ENCODE data around the gene NUTF2.
"Not testable (repeated sequence)": the region's sequence is repeated elsewhere in the genome, so short reads cannot be mapped to it uniquely, and the experiment has no call there.

Gene NUTF2

GRCh38 chr16:67841198-67841815 lies 5.4 kb upstream of the NUTF2 start:
- peak; percentile 17 for DNase-seq

DNA sequence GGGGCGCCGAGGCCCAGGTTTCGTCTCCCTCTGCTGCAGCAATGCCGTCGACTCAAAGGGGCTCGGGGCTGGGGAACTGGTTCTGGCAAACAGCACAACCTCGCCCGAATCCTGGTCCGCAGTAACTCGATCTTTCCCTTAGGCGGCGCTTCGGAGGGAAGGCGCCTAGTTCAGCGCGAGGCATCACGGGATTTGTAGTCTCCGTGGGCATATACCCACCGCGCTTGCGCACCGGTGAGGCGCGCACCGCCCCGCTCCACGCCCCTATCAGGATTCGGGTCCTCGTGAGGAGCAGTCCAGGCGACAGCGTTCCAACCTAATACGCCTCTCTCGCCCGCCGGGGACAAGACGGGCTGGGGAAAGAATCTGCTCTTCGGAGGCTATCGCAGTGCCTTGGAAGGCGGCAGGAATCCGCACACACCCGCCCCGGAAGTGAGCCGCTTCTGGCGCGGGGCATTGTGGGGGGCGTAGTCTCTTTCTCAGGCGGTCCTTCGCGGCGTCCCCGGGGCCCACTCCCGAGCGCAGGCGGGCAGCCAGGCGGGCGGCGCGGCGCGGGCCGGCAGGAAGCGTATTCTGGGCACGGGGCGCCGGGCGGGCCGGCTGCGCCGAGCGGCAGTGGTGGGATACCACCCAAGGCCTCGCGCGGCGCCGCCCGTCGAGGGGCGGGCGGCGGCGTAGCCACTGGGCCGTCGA lies 4.8 kb upstream of the NUTF2 start, which contains the start of gene THAP11:
TSS of gene THAP11 (plus strand) at position 505 of the 693 bp plus-strand sequence. CDS start 235 bp downstream, outside the sequence.
- DNase-seq = peak; percentile 94

DNA sequence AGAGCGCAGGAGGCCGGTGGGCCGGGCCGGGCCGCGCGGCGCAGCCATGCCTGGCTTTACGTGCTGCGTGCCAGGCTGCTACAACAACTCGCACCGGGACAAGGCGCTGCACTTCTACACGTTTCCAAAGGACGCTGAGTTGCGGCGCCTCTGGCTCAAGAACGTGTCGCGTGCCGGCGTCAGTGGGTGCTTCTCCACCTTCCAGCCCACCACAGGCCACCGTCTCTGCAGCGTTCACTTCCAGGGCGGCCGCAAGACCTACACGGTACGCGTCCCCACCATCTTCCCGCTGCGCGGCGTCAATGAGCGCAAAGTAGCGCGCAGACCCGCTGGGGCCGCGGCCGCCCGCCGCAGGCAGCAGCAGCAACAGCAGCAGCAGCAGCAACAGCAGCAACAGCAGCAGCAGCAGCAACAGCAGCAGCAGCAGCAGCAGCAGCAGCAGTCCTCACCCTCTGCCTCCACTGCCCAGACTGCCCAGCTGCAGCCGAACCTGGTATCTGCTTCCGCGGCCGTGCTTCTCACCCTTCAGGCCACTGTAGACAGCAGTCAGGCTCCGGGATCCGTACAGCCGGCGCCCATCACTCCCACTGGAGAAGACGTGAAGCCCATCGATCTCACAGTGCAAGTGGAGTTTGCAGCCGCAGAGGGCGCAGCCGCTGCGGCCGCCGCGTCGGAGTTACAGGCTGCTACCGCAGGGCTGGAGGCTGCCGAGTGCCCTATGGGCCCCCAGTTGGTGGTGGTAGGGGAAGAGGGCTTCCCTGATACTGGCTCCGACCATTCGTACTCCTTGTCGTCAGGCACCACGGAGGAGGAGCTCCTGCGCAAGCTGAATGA lies 4.0 kb upstream of the NUTF2 start:
- peak; percentile 58 for DNase-seq

- peak; percentile 46 for DNase-seq
Measured at GRCh38 chr16:67843343-67843765, 3.4 kb upstream of the NUTF2 start.

- peak; percentile 40 for DNase-seq
Measured at GRCh38 chr16:67844497-67844896, 2.2 kb upstream of the NUTF2 start.

DNA sequence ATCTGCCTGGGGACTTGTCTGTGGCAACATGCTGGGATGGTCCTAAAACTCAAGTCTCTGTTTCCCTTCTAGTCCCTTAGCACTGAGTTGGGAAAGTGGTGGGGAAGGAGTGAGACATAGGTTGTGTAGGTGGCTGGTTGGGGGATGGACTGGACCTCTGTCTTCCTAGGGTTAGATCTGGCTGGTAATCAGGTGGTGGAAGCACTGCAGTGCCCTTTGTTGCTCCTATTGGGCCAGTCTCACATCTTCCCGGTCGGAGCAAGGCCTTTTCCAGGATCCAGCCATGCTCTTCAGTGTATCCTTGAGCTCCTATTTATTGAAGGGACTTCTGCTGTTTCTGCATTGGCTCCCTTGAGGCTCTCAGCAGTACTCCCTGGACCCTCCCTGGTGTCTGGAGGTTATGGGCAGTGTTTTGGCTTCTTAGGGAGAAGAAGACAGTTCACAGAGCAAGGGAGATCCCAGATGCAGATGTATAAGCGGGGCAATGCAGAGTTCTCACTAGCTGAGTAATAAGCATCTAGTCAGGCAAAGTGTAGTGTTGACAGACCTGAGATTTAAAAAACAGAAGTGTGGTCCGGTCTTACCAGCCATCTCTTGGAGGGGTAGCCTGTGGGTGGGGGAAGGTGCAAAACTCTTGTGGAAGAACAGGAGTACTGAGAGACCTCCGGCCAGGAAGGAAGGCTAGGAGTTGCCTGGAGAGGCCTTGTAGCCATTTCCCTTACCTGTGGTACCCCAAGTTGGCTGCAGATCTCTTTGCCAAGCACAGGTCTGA lies 1.3 kb upstream of the NUTF2 start:
- DNase-seq = no peak

DNA sequence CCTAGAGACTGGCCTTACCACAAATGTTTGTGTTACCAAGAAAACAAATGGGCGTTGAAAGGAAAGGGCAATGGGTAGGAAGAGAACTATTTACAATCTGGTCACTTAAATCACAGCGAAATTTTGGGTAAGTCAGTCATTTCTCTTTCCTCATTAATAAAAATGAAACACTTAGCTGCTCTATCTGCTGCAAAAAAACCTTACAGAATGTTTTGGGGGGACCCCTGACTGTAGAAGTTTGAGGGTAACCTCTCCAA lies 742 bp upstream of the NUTF2 start:
- no peak for DNase-seq

GRCh38 chr16:67847064-67847861 lies 530 bp downstream of the NUTF2 start, which contains the start of gene CENPT:
TSS of gene CENPT (minus strand) at chr16:67847693. CDS start at chr16:67833859, 13,834 bp downstream.
- peak; percentile 80 for DNase-seq

DNA sequence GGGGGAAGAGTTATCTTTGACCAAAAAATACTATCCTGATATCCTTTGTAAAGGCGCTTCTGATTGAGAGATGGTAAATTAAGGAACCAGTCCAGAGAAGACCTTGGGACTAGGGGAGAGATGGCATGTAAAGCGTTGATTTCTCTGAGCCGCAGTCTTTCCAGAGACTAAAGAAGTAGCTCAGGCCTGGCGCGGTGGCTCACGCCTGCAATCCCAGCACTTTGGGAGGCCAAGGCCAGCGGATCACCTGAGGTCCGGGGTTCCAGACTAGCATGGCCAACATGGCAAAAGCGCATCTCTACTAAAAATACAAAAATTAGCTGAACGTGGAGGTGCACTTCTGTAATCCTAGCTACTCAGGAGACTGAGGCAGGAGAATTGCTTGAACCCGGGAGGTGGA lies 1.4 kb downstream of the NUTF2 start:
- no peak for DNase-seq

DNA sequence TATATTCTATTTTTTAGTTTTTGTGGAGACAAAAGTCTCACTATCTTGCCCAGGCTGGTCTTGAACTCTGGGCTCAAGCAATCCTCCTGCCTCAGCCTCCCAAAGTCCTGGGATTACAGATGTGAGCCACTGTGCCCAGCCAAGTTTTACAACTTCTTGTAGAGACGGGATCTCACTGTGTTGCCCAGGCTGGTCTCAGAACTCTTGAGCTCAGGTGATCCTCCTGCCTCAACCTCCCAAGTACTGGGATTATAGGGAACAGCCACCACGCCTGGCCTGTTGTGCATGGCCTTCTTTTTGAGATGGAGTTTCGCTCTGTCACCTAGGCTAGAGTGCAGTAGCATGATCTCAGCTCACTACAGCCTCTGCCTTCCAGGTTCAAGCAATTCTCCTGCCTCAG lies 6.9 kb downstream of the NUTF2 start:
- DNase-seq = no peak

- no peak for DNase-seq
Measured at GRCh38 chr16:67855789-67856188, 9.1 kb downstream of the NUTF2 start.

DNA sequence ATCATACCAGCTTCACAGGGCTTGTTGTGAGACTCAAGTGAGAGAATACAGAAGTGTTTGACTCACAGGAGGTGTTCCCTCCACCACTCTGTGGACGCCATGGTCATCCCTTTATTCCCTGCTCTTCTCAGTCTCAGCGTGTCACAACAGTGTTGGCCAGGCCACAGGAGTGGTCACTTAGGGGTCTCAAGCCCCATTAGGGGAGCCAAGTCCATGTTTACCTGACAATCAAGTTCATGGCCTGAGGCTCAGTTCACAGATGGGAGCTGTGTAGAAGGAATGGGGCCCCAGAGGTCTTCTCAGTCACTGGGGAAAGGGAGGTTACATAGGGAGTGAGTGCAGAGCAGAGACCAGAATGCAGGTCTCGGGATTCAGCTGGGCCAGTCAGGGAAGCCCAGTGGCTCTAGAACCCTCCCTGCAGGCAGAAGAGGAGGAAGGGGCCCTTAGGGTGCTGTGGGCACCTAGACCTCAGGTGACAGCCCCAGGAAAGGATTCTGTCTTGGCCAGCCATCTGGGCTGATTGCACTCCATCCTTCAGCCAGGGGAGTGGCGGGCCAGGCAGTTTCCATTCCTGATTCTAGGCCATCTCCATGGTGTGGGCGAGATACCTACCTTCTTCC lies 10.3 kb downstream of the NUTF2 start:
- no peak for DNase-seq

GRCh38 chr16:67857547-67858233 lies 11.0 kb downstream of the NUTF2 start:
- peak; percentile 92 for DNase-seq

DNA sequence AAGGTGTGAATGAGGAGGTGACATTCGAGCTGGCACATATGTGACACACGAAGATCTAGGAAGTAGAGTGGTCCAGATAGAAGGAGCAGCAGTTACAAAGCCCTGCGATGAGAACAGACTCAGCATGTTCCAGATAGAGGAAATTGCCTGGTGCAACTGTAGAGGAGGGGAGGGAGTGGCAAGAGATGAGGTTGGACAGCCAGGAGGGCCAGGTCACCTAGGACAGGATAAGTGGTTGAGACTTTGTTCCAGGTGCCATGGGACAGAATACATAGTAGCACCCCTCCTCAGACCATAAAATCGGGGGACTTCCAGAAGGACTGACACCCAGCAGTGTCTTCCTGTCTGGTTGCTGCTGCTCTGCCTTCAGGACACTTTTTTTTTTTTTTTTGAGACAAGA lies 11.8 kb downstream of the NUTF2 start:
- no peak for DNase-seq

DNA sequence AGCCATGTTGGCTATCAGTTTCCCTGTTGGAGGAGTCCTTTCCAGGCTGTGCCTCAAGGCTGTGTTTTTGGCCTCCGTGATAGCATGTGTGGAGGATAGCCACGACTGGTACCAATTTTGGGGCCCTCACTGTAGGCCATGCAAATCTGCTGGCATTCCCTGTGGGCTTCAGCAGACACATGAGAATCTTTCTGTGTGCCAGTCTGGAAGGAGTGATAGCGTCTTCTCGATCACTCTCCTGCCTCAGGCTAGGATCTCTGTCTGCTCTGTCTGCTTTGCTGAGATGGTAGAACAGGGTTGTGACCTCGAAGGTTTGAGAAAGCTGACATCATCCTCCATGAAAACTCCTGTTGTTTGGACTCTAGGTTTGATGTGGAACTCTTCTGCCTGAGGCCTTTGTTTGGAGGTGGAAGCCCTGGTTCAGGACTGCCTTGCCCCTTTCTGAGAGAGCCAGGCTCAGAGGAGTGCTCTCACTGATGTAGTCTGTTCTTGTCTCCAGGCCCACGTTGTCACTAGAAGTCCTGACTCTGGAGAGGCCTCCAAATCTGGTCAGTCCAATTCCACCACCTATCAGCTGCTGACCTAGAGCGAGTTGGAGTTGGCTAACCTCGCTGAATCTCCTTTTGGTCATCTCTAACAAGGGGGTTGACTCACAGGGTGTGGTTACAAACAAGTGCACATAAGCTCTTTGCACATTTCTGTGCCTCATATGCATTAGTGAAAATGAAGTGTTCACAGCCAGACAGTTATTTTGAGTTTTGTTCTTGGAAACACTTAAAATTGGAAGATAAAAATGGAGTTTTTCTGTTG lies 14.1 kb downstream of the NUTF2 start:
- peak; percentile 55 for DNase-seq

DNA sequence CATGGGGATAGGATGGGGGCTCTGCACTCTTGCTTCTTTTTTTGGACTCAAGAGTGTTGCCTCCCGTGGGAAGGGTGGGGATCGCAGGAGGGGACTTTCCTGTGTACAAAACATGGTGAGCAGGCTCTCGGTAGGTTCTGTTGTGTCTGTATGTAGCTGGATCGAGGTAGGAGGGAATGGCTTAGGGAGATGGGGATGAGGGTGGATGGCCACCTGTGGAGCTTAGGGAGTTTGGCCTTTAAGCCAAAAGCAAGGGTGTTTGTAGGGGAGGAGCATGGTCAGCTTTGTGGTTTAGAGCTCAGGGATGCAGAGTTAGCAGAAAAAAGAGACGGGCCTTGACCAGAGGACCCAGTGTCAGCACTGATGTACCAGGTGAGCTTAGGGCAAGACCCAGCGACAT lies 15.1 kb downstream of the NUTF2 start:
- no peak for DNase-seq

DNA sequence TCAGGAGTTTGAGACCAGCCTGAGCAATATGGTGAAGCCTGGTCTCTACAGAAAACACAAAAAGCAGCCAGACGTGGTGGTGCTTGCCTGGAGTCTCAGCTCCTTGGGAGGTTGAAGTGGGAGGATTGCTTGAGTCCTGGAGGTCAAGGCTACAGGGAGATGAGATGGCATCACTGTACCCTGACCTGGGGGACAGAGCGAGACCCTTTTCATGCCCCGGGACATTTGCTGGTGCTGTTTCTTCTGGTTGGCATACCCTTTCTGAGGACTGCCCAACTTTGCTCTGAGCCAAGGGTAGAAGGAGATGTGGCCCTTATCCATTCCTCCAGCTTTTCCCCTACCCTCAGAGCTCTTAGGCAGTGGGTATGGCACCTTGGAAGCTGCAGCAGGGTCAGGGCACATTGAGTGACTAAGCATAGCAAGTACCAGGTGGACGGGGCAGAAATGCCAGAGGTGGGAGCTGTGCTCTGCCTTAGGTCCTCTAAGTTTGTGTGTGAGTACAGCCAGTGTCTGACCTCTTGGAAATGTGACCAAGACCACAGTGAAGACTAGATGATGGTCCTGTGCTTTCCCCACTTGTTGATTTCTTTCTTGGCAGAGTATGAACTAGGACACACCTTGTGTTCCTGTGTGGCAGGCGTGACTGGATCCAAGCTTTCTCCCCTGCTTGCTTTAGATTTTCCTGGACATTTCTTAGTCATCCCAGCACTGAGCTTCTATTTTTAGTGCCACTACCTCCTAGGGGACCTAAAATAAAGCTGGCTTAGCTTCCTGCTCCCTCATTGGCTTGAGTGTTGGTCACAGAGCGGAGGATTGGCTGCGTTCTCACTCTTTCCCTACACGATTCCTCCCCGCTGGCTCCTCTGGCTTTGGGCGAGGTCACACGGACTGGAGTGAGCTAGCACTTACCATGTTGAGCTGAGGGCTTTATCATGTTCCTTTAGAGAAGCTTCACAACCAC lies 16.2 kb downstream of the NUTF2 start:
- DNase-seq = no peak

- DNase-seq = not testable (repeated sequence)
Measured at GRCh38 chr16:67864044-67864443, 17.3 kb downstream of the NUTF2 start.

GRCh38 chr16:67864594-67864993 lies 17.9 kb downstream of the NUTF2 start:
- DNase-seq = no peak
